Rectal smooth muscle tissue (tissue), 1 donor: ENCODE results near the gene EPS8L1.

Experiments
- H3K27ac ChIP-seq: one replicate; pipeline ENCODE4 v1.7.0; 2013; ENCODE audit warnings: low read depth, low read length, inconsistent platforms
- H3K27me3 ChIP-seq: one replicate; pipeline ENCODE4 v1.7.0; 2013; ENCODE audit warnings: low read length; ENCODE audit not compliant: control insufficient read depth, insufficient read depth
- H3K36me3 ChIP-seq: one replicate; pipeline ENCODE4 v1.7.0; 2013; ENCODE audit warnings: low read length; ENCODE audit not compliant: control insufficient read depth, insufficient read depth
- H3K4me1 ChIP-seq: one replicate; pipeline ENCODE4 v1.7.0; 2013; ENCODE audit warnings: low read length; ENCODE audit not compliant: control insufficient read depth, insufficient read depth
- H3K4me3 ChIP-seq: one replicate; pipeline ENCODE4 v1.7.0; 2013; ENCODE audit warnings: low read length
- H3K9ac ChIP-seq: one replicate; pipeline ENCODE4 v1.7.0; 2013; ENCODE audit warnings: low read length

EPS8L1 gene

GRCh38 chr19:55071913-55072312 is 3.8 kb upstream of the EPS8L1 start:
- Histone ChIP-seq H3K4me3 (no peak overlapping the region), H3K36me3 (no peaks in the 10 kb centered on the region), H3K4me1 (no peaks in the 10 kb centered on the region), H3K27ac (no peak overlapping the region), H3K27me3 (peaks cover 29% of the 10 kb centered on the region), H3K9ac (no peak overlapping the region)

- no peaks in the 10 kb centered on the region for H3K4me1 ChIP-seq
- H3K4me3 ChIP-seq = no peak overlapping the region
- H3K9ac ChIP-seq = no peak overlapping the region
- no peaks in the 10 kb centered on the region for H3K36me3 ChIP-seq
- H3K27me3 ChIP-seq = peaks cover 20% of the 10 kb centered on the region
- no peak overlapping the region for H3K27ac ChIP-seq
Observed at GRCh38 chr19:55076321-55076720, 652 bp downstream of the EPS8L1 start.

GRCh38 chr19:55077106-55077505 is 1.4 kb downstream of the EPS8L1 start:
- Histone ChIP-seq H3K4me1 (no peaks in the 10 kb centered on the region), H3K27me3 (peaks cover 23% of the 10 kb centered on the region)

GRCh38 chr19:55078996-55079395 is 3.3 kb downstream of the EPS8L1 start:
- Histone ChIP-seq H3K4me3 (no peak overlapping the region), H3K36me3 (no peaks in the 10 kb centered on the region), H3K9ac (no peak overlapping the region), H3K27ac (no peak overlapping the region), H3K27me3 (peaks cover 37% of the 10 kb centered on the region), H3K4me1 (no peaks in the 10 kb centered on the region)

More at GRCh38 chr19:55077106-55077505, 1.4 kb downstream of the EPS8L1 start:
- H3K36me3 ChIP-seq = no peaks in the 10 kb centered on the region
- H3K27ac ChIP-seq = no peak overlapping the region
- no peak overlapping the region for H3K4me3 ChIP-seq
- no peak overlapping the region for H3K9ac ChIP-seq

DNA sequence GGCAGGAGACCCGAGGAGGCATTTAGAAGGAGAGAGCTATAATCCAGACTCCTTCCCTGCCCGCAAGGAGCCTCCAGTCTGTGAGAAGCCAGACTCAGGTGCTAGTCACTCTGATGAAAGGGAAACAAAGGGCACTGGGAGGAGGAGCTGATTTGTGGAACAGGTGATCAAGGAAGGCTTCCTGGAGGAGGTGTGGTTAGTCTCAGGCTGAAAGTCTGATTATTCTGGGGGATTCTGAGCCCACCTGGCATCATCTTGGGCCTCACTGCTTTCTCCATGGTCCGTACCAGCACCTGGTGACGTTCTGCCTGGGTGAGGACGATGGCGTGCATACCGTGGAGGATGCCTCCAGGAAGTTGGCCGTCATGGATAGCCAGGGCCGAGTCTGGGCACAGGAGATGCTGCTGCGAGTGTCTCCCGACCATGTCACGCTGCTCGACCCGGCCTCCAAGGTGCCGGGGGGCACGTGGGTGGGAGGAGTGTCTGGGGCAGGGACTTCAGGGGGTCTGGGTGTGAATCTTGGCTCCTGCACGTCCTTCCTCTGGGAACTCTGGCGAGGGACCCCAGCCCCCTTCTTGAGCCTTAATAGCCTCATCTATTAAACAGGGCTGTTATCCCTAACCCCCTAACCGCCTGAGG is 3.9 kb downstream of the EPS8L1 start:
- Histone ChIP-seq H3K4me1 (no peaks in the 10 kb centered on the region), H3K9ac (no peak overlapping the region), H3K27ac (no peak overlapping the region), H3K27me3 (peaks cover 37% of the 10 kb centered on the region), H3K4me3 (no peak overlapping the region), H3K36me3 (no peaks in the 10 kb centered on the region)

GRCh38 chr19:55080121-55080967 is 4.7 kb downstream of the EPS8L1 start:
- H3K4me3 ChIP-seq = peak overlapping the region; percentile 66
- H3K27me3 ChIP-seq = peaks cover 38% of the 10 kb centered on the region

GRCh38 chr19:55080968-55081769 is 5.5 kb downstream of the EPS8L1 start:
- H3K4me3 ChIP-seq = peak overlapping the region; percentile 66
- no peaks in the 10 kb centered on the region for H3K4me1 ChIP-seq
- H3K27me3 ChIP-seq = peaks cover 41% of the 10 kb centered on the region
- peak overlapping the region; percentile 0 for H3K9ac ChIP-seq
- H3K36me3 ChIP-seq = no peaks in the 10 kb centered on the region
- no peak overlapping the region for H3K27ac ChIP-seq

More at GRCh38 chr19:55080121-55080967, 4.7 kb downstream of the EPS8L1 start:
- Histone ChIP-seq H3K36me3 (no peaks in the 10 kb centered on the region), H3K9ac (peak overlapping the region; percentile 0), H3K27ac (no peak overlapping the region), H3K4me1 (no peaks in the 10 kb centered on the region)

GRCh38 chr19:55081770-55082019 is 6.0 kb downstream of the EPS8L1 start:
- Histone ChIP-seq H3K4me1 (no peaks in the 10 kb centered on the region), H3K36me3 (no peaks in the 10 kb centered on the region), H3K27ac (no peak overlapping the region), H3K4me3 (peak overlapping the region; percentile 24), H3K27me3 (peaks cover 37% of the 10 kb centered on the region), H3K9ac (no peak overlapping the region)

GRCh38 chr19:55082020-55082851 is 6.6 kb downstream of the EPS8L1 start:
- Histone ChIP-seq H3K27ac (no peak overlapping the region), H3K9ac (no peak overlapping the region), H3K27me3 (peaks cover 37% of the 10 kb centered on the region), H3K4me3 (peak overlapping the region; percentile 24), H3K36me3 (no peaks in the 10 kb centered on the region), H3K4me1 (peaks cover 3% of the 10 kb centered on the region)

DNA sequence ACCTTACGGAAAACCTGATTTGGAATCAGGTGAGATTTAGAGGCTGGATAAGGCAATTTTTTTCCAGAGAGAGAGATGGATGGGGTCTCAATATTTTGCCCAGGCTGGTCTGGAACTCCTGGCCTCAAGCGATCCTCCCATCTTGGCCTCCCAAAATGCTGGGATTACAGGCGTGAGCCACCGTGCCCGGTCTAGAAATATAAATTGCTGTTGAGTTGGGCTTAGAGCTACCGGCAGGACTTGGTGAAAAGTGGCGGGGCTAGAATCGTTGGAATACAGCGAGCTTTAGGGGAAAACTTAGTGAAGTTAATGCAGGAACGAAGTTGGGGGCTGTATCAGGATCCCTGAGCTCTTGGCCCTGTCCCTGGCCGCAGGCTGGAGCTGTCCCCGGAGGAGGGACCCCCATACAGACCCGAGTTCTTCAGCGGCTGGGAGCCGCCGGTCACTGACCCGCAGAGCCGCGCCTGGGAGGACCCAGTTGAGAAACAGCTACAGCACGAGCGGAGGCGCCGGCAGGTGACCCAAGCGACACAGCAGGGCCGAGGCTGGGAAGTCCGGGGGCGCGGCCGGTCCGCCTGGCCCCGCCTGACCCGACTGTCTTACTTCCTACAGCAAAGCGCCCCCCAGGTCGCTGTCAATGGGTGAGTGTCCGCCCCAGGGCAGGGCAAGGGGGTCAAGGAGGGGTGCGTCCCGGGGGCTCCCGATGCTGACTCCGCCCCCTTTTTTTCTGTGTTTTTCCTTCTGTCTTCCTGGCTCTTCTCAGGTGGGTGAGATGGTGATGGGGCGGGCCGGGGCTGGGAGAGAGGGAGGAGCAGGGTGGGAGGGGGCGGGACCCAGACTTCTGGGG is 7.6 kb downstream of the EPS8L1 start:
- no peak overlapping the region for H3K27ac ChIP-seq
- no peak overlapping the region for H3K9ac ChIP-seq
- H3K4me3 ChIP-seq = no peak overlapping the region
- H3K27me3 ChIP-seq = peaks cover 37% of the 10 kb centered on the region
- peaks cover 8% of the 10 kb centered on the region for H3K4me1 ChIP-seq
- no peaks in the 10 kb centered on the region for H3K36me3 ChIP-seq

DNA sequence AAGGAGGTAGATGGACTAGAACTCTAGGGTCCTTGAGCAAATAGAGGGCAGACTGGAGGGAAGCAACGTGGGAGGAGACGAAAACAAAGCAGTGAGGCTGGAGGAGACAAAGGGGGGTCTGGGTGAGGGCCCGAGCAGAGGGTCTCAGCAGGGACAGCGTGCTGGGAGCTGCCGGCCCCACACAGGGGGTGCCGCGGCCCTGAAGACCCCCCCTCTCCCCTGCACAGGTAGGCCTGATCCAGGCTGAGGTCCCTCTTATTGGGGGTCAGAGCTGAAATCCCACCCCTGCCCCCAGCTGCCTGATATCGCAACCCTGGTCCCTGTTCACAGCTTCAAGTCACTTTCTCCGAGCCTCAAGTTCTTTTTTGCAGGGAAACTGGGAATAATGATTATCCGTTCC is 8.7 kb downstream of the EPS8L1 start:
- Histone ChIP-seq H3K27me3 (peaks cover 37% of the 10 kb centered on the region), H3K4me1 (peaks cover 8% of the 10 kb centered on the region), H3K27ac (no peak overlapping the region)

More for the DNA sequence above, 8.7 kb downstream of the EPS8L1 start:
- Histone ChIP-seq H3K4me3 (no peak overlapping the region), H3K36me3 (no peaks in the 10 kb centered on the region), H3K9ac (no peak overlapping the region)
